HG02798 (cell line): Measurements from ENCODE around the gene ZNF467.

Experiments used
- ATAC-seq: cut with Tn5 transposase; IDR thresholded peaks from one replicate; pipeline ENCODE4 v1.9.1; 2021; ENCODE audit warnings: mild to moderate bottlenecking; ENCODE audit not compliant: unreplicated experiment, poor library complexity

ZNF467 gene

GRCh38 chr7:149773446-149774236, at the start of gene ZNF467:
Gene ZNF467 (minus strand): TSS chr7:149773588. CDS start chr7:149771032, 2,556 bp downstream.
- no peak for ATAC-seq

- ATAC-seq, result no peak
Measured at GRCh38 chr7:149822353-149822943, 49.1 kb upstream of the ZNF467 start.

- ATAC-seq, result no peak
Measured at GRCh38 chr7:149821191-149822148, 48.1 kb upstream of the ZNF467 start.

- no peak for ATAC-seq
Measured at GRCh38 chr7:149820622-149821190, 47.3 kb upstream of the ZNF467 start.

- ATAC-seq, result no peak
Measured at GRCh38 chr7:149819961-149820340, 46.6 kb upstream of the ZNF467 start.

GRCh38 chr7:149819141-149819960, 46.0 kb upstream of the ZNF467 start:
- ATAC-seq, result no peak

GRCh38 chr7:149818536-149818840, 45.1 kb upstream of the ZNF467 start:
- no peak for ATAC-seq

GRCh38 chr7:149817836-149818535, 44.6 kb upstream of the ZNF467 start:
- no peak for ATAC-seq

GRCh38 chr7:149817301-149817771, 43.9 kb upstream of the ZNF467 start:
- no peak for ATAC-seq

GRCh38 chr7:149816794-149817193, 43.4 kb upstream of the ZNF467 start:
- no peak for ATAC-seq

- ATAC-seq, result no peak
Measured at GRCh38 chr7:149816267-149816751, 42.9 kb upstream of the ZNF467 start.

GRCh38 chr7:149815661-149816266, 42.4 kb upstream of the ZNF467 start:
- ATAC-seq, result no peak

GRCh38 chr7:149815121-149815520, 41.7 kb upstream of the ZNF467 start:
- ATAC-seq, result no peak

GRCh38 chr7:149814494-149814893, 41.1 kb upstream of the ZNF467 start:
- ATAC-seq, result no peak

- ATAC-seq, result no peak
Measured at GRCh38 chr7:149813254-149814035, 40.1 kb upstream of the ZNF467 start.

- no peak for ATAC-seq
Measured at GRCh38 chr7:149811831-149812490, 38.6 kb upstream of the ZNF467 start.

GRCh38 chr7:149811221-149811620, 37.8 kb upstream of the ZNF467 start:
- ATAC-seq, result no peak
